HEK293T (cell line): ENCODE results near the gene SCN3A.

ENCODE experiments used
- BHLHE40 ChIP-seq: fragments of 450-650 bp; IDR thresholded peaks from 2 replicates; pipeline ENCODE4 v1.6.1; 2016; ENCODE audit warnings: mild to moderate bottlenecking, moderate library complexity, borderline replicate concordance
- CTBP1 ChIP-seq: fragments of 450-650 bp; IDR thresholded peaks from 2 replicates; pipeline ENCODE4 v1.6.1; 2016; ENCODE audit warnings: borderline replicate concordance
- FOXK2 ChIP-seq: fragments of 450-650 bp; IDR thresholded peaks from 2 replicates; pipeline ENCODE4 v1.6.1; 2016; ENCODE audit warnings: mild to moderate bottlenecking
- FOXM1 ChIP-seq: fragments of 450-650 bp; IDR thresholded peaks from 2 replicates; pipeline ENCODE4 v1.6.1; 2017; ENCODE audit warnings: mild to moderate bottlenecking, borderline replicate concordance
- SP1 ChIP-seq: fragments of 450-650 bp; IDR thresholded peaks from 2 replicates; pipeline ENCODE4 v1.6.1; 2017
- TF ChIP-seq, protein P1 (sequence below): fragments of 450-650 bp; IDR thresholded peaks from 2 replicates; pipeline ENCODE4 v1.6.1; 2016

DNA sequence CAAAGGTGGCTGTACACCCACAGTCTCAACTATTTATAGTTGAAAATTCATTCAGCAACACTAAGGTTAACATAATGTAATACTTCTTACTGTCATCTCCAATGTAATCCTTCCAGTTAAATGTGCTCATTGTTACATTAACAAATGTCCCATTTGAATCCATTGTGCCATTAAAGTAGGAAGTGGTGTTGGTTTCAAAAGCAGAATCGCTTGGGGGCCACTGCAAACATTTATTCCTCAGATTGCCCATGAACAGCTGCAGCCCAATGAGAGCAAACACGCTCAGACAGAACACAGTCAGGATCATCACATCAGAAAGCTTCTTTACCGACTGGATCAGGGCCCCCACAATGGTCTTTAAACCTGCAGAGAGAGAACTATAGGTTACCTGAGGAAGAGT, 41.4 kb downstream of the SCN3A start:
- TF ChIP-seq SP1 (no peak), BHLHE40 (no peak), CTBP1 (no peak), FOXK2 (no peak), FOXM1 (no peak)
- TF ChIP-seq, protein P1, sequence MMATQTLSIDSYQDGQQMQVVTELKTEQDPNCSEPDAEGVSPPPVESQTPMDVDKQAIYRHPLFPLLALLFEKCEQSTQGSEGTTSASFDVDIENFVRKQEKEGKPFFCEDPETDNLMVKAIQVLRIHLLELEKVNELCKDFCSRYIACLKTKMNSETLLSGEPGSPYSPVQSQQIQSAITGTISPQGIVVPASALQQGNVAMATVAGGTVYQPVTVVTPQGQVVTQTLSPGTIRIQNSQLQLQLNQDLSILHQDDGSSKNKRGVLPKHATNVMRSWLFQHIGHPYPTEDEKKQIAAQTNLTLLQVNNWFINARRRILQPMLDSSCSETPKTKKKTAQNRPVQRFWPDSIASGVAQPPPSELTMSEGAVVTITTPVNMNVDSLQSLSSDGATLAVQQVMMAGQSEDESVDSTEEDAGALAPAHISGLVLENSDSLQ, result no peak
